ENCODE results near the gene TINCR. TPM values are rescaled to one million over a fixed set of nuclear protein-coding genes. Genes with fewer than 3 reads are reported as not detected.

The TINCR gene
- total RNA-seq, 1 experiment from 2014 or later, result 0.17 TPM

GRCh38 chr19:5524081-5524480 lies 43.7 kb downstream of the TINCR start:
- TF ChIP-seq CTCF (conservative IDR thresholded peaks at IDR 0.05), result no peak

More at GRCh38 chr19:5524081-5524480, 43.7 kb downstream of the TINCR start:
- Histone ChIP-seq H3K79me1 (ENCODE audit: insufficient read depth, low read depth, low read length, poor library complexity, severe bottlenecking) (no peaks in the 10 kb centered on the region), H3K23ac (ENCODE audit: insufficient read length, low read depth, low read length) (no peak overlapping the region), H3K23me2 (ENCODE audit: insufficient read length, low read depth, low read length, poor library complexity, severe bottlenecking) (no peaks in the 10 kb centered on the region), H3K27me3 (ENCODE audit: insufficient read depth, low read length) (no peaks in the 10 kb centered on the region), H3K9me3 (ENCODE audit: control insufficient read depth, low read depth, low read length) (no peaks in the 10 kb centered on the region), H3K9ac (ENCODE audit: extremely low read depth, insufficient read length, low read length) (no peak overlapping the region), H3T11ph (ENCODE audit: low read length) (no peak overlapping the region), H2AFZ (ENCODE audit: low read length) (no peak overlapping the region), H3K56ac (ENCODE audit: insufficient read length, low read depth, low read length) (no peak overlapping the region), H3K4me1 (ENCODE audit: insufficient read depth, low read length) (no peaks in the 10 kb centered on the region), H4K91ac (ENCODE audit: insufficient read length, low read depth, low read length) (no peak overlapping the region), H4K5ac (ENCODE audit: insufficient read length, low read depth, low read length) (no peak overlapping the region), H2AK5ac (ENCODE audit: insufficient read length, low read length) (no peak overlapping the region), H2BK5ac (ENCODE audit: insufficient read length, low read length) (no peak overlapping the region), H3K27ac (ENCODE audit: insufficient read length, low read depth, low read length) (no peak overlapping the region), H2BK120ac (ENCODE audit: low read depth, low read length, poor library complexity, severe bottlenecking) (no peak overlapping the region), H3K18ac (ENCODE audit: insufficient read length, low read depth, low read length) (no peak overlapping the region), H4K8ac (replicated peaks; ENCODE audit: insufficient read length, low read depth, low read length) (no peak overlapping the region), H3K79me2 (ENCODE audit: insufficient read depth, low read length) (no peaks in the 10 kb centered on the region), H2BK12ac (ENCODE audit: insufficient read length, low read depth, low read length) (no peak overlapping the region), H2BK15ac (ENCODE audit: low read depth, low read length) (no peak overlapping the region), H4K20me1 (ENCODE audit: control insufficient read depth, insufficient read depth, insufficient read length) (no peaks in the 10 kb centered on the region), H3K4ac (ENCODE audit: low read depth, low read length) (no peak overlapping the region), H3K4me2 (ENCODE audit: insufficient read depth, insufficient read length, low read length) (no peak overlapping the region), H2BK20ac (ENCODE audit: low read depth, low read length, poor library complexity, severe bottlenecking) (no peak overlapping the region), H3K14ac (ENCODE audit: insufficient read depth, low read length) (no peak overlapping the region)
- Mint-ChIP-seq H3K4me1 (peaks cover 7 to 39% of the 10 kb centered on the region in 2 experiments), H3K9me3 (peaks cover 9 to 11% of the 10 kb centered on the region in 2 experiments), H3K36me3 (ENCODE audit: insufficient read depth in 1 of 3, low read depth in 3 of 3) (no peaks in the 10 kb centered on the region; a peak in 1 of 7 replicates), H3K27ac (no peak overlapping the region; a peak in 1 of 7 replicates), H3K4me3 (no peak overlapping the region), H3K27me3 (ENCODE audit: low read depth) (peaks cover 61% of the 10 kb centered on the region)
- WGBS (ENCODE audit: extremely low coverage, insufficient read length, low lambda C conversion rate), result no CpG with 5 or more reads among the region's 6 CpGs
- DNase-seq, result no peak
